H9 (cell line): ENCODE measurements around the gene PTPRQ. TPM values are rescaled to one million over a fixed set of nuclear protein-coding genes. Genes with fewer than 3 reads are reported as not detected.

Source experiments
- DNase-seq: peaks from one replicate; pipeline ENCODE4 v3.0.0-alpha.2; 2017
- H2AFZ ChIP-seq: one replicate; pipeline ENCODE4 v1.6.1; 2013; ENCODE audit warnings: mild to moderate bottlenecking, low read length, control low read depth, moderate library complexity
- H2AK5ac ChIP-seq: 2 replicates; pipeline ENCODE4 v1.6.1; 2013; ENCODE audit warnings: low read length, control low read depth, mixed read lengths; ENCODE audit not compliant: insufficient read length
- H2BK120ac ChIP-seq: one replicate; pipeline ENCODE4 v1.6.1; 2013; ENCODE audit warnings: low read depth, mild to moderate bottlenecking, low read length, control low read depth, inconsistent platforms; ENCODE audit not compliant: poor library complexity, severe bottlenecking
- H2BK12ac ChIP-seq: 2 replicates; pipeline ENCODE4 v1.6.1; 2013; ENCODE audit warnings: low read length, control low read depth, mixed read lengths, low read depth; ENCODE audit not compliant: insufficient read length
- H2BK15ac ChIP-seq: 2 replicates; pipeline ENCODE4 v1.6.1; 2013; ENCODE audit warnings: low read depth, low read length, control low read depth
- H2BK20ac ChIP-seq: one replicate; pipeline ENCODE4 v1.6.1; 2013; ENCODE audit warnings: low read depth, mild to moderate bottlenecking, low read length, control low read depth, inconsistent platforms; ENCODE audit not compliant: poor library complexity, severe bottlenecking
- H2BK5ac ChIP-seq: 2 replicates; pipeline ENCODE4 v1.6.1; 2013; ENCODE audit warnings: low read length, control low read depth, mixed read lengths; ENCODE audit not compliant: insufficient read length
- H3K14ac ChIP-seq: 2 replicates; pipeline ENCODE4 v1.6.1; 2013; ENCODE audit warnings: low read length, control low read depth; ENCODE audit not compliant: insufficient read depth
- H3K18ac ChIP-seq: 2 replicates; pipeline ENCODE4 v1.6.1; 2013; ENCODE audit warnings: low read depth, mild to moderate bottlenecking, mixed read lengths, low read length, control low read depth; ENCODE audit not compliant: insufficient read length
- H3K23ac ChIP-seq: 2 replicates; pipeline ENCODE4 v1.6.1; 2013; ENCODE audit warnings: low read length, control low read depth, mixed read lengths, low read depth; ENCODE audit not compliant: insufficient read length
- H3K23me2 ChIP-seq: 2 replicates; pipeline ENCODE4 v1.6.1; 2013; ENCODE audit warnings: low read depth, mild to moderate bottlenecking, mixed read lengths, low read length, control low read depth; ENCODE audit not compliant: insufficient read length, poor library complexity, severe bottlenecking
- H3K27ac ChIP-seq: 2 replicates; pipeline ENCODE4 v1.5.1; 2013; ENCODE audit warnings: low read length, control low read depth, mixed read lengths, low read depth; ENCODE audit not compliant: insufficient read length
- H3K27me3 ChIP-seq: 2 replicates; pipeline ENCODE4 v1.6.1; 2013; ENCODE audit warnings: low read length, control low read depth, inconsistent platforms; ENCODE audit not compliant: insufficient read depth
- H3K4ac ChIP-seq: 2 replicates; pipeline ENCODE4 v1.6.1; 2013; ENCODE audit warnings: low read depth, mild to moderate bottlenecking, control low read depth, inconsistent platforms, low read length, moderate library complexity
- H3K4me1 ChIP-seq: 2 replicates; pipeline ENCODE4 v1.6.1; 2013; ENCODE audit warnings: low read length, control low read depth, inconsistent platforms; ENCODE audit not compliant: insufficient read depth
- H3K4me2 ChIP-seq: 2 replicates; pipeline ENCODE4 v1.6.1; 2013; ENCODE audit warnings: low read length, control low read depth, mixed read lengths; ENCODE audit not compliant: insufficient read length, insufficient read depth
- H3K56ac ChIP-seq: 2 replicates; pipeline ENCODE4 v1.6.1; 2013; ENCODE audit warnings: low read depth, mild to moderate bottlenecking, mixed read lengths, low read length, control low read depth; ENCODE audit not compliant: insufficient read length
- H3K79me1 ChIP-seq: 2 replicates; pipeline ENCODE4 v1.6.1; 2013; ENCODE audit warnings: low read depth, mild to moderate bottlenecking, moderate library complexity, low read length, control low read depth, inconsistent platforms; ENCODE audit not compliant: insufficient read depth, poor library complexity, severe bottlenecking
- H3K79me2 ChIP-seq: 2 replicates; pipeline ENCODE4 v1.6.1; 2013; ENCODE audit warnings: low read length, control low read depth, inconsistent platforms; ENCODE audit not compliant: insufficient read depth
- H3K9ac ChIP-seq: 2 replicates; pipeline ENCODE4 v1.6.1; 2013; ENCODE audit warnings: low read length, control low read depth, mixed read lengths; ENCODE audit not compliant: insufficient read length; ENCODE audit errors: extremely low read depth
- H3K9me3 ChIP-seq: one replicate; pipeline ENCODE4 v1.6.1; 2013; ENCODE audit warnings: low read depth, low read length, inconsistent platforms; ENCODE audit not compliant: control insufficient read depth
- H3T11ph ChIP-seq: one replicate; pipeline ENCODE4 v1.6.1; 2013; ENCODE audit warnings: mild to moderate bottlenecking, low read length, control low read depth, inconsistent platforms
- H4K20me1 ChIP-seq: one replicate; pipeline ENCODE4 v1.6.1; 2013; ENCODE audit not compliant: control insufficient read depth, insufficient read length, insufficient read depth
- H4K5ac ChIP-seq: 2 replicates; pipeline ENCODE4 v1.6.1; 2013; ENCODE audit warnings: low read depth, mild to moderate bottlenecking, mixed read lengths, low read length, control low read depth; ENCODE audit not compliant: insufficient read length
- H4K8ac ChIP-seq: replicated peaks from 2 replicates; pipeline ENCODE4 v1.6.1; 2013; ENCODE audit warnings: low read length, control low read depth, mixed read lengths, low read depth; ENCODE audit not compliant: insufficient read length
- H4K91ac ChIP-seq: 2 replicates; pipeline ENCODE4 v1.6.1; 2013; ENCODE audit warnings: low read depth, mild to moderate bottlenecking, moderate library complexity, mixed read lengths, low read length, control low read depth; ENCODE audit not compliant: insufficient read length
- H3K27ac Mint-ChIP-seq, 3 experiments: 2 replicates in 2 of 3; 3 replicates in 1 of 3; pipeline ENCODE4 v1.8.0; 2020 to 2021; ENCODE audit warnings: mixed read lengths in 3 of 3, mild to moderate bottlenecking in 1 of 3, moderate library complexity in 1 of 3
- H3K27me3 Mint-ChIP-seq: 2 replicates; pipeline ENCODE4 v1.8.0; 2021; ENCODE audit warnings: low read depth, mild to moderate bottlenecking, moderate library complexity, mixed read lengths
- H3K36me3 Mint-ChIP-seq, 3 experiments: 2 replicates in 2 of 3; 3 replicates in 1 of 3; pipeline ENCODE4 v1.8.0; 2020 to 2021; ENCODE audit warnings: low read depth in 3 of 3, mixed read lengths in 3 of 3; ENCODE audit not compliant: insufficient read depth in 1 of 3
- H3K4me1 Mint-ChIP-seq, 2 experiments: 2 replicates each; pipeline ENCODE4 v1.8.0; 2020; ENCODE audit warnings: mixed read lengths in 2 of 2
- H3K4me3 Mint-ChIP-seq, 2 experiments: 2 replicates in 1 of 2; 3 replicates in 1 of 2; pipeline ENCODE4 v1.8.0; 2020 to 2021; ENCODE audit warnings: mild to moderate bottlenecking in 2 of 2, mixed read lengths in 2 of 2, moderate library complexity in 1 of 2
- H3K9me3 Mint-ChIP-seq, 2 experiments: 2 replicates in 1 of 2; 3 replicates in 1 of 2; pipeline ENCODE4 v1.8.0; 2020; ENCODE audit warnings: mild to moderate bottlenecking in 2 of 2, mixed read lengths in 2 of 2, moderate library complexity in 1 of 2
- CTCF ChIP-seq: fragments of 200-600 bp; sonication (generic); conservative IDR thresholded peaks from 3 replicates; pipeline ENCODE4 v1.8.0; 2021; ENCODE audit warnings: antibody characterized with exemption, mild to moderate bottlenecking
- WGBS: extraction: QIAGEN DNeasy Blood & Tissue Kit; methylation state at CpG from one replicate; pipeline ENCODE4 v1.1.7; 2013; ENCODE audit warnings: missing lambda C conversion rate, low lambda C conversion rate, mixed read lengths; ENCODE audit not compliant: insufficient read length; ENCODE audit errors: extremely low coverage; 5-methylcytosine and 5-hydroxymethylcytosine counted together
- total RNA-seq: library from RNA; stranded (reverse); gene quantifications from 2 replicates; pipeline ENCODE4 v1.2.1, GENCODE V29; 2021

Gene PTPRQ
- total RNA-seq, 1 experiment from 2014 or later: not detected

GRCh38 chr12:80697270-80697887 lies 253.3 kb downstream of the PTPRQ start:
- H4K20me1 ChIP-seq: no peaks in the 10 kb centered on the region
- H3K27ac Mint-ChIP-seq: no peak overlapping the region
- TF ChIP-seq CTCF: no peak

More at GRCh38 chr12:80697270-80697887, 253.3 kb downstream of the PTPRQ start:
- no peak overlapping the region for H3K27ac ChIP-seq
- no peak overlapping the region for H3T11ph ChIP-seq
- WGBS: no CpG with 5 or more reads among the region's 2 CpGs
- Mint-ChIP-seq H3K4me1 (peaks cover 6 to 9% of the 10 kb centered on the region in 2 experiments), H3K27me3 (peaks cover 14% of the 10 kb centered on the region), H3K4me3 (no peak overlapping the region), H3K9me3 (no peaks in the 10 kb centered on the region), H3K36me3 (no peaks in the 10 kb centered on the region)
- H2BK5ac ChIP-seq: no peak overlapping the region
- H4K5ac ChIP-seq: no peak overlapping the region
- no peaks in the 10 kb centered on the region for H3K4me1 ChIP-seq
- H3K9me3 ChIP-seq: no peaks in the 10 kb centered on the region
- H3K4me2 ChIP-seq: no peak overlapping the region
- no peaks in the 10 kb centered on the region for H3K27me3 ChIP-seq
- no peaks in the 10 kb centered on the region for H3K79me2 ChIP-seq
- no peak overlapping the region for H3K56ac ChIP-seq
- H2BK15ac ChIP-seq: no peak overlapping the region
- H2AK5ac ChIP-seq: no peak overlapping the region
- no peak overlapping the region for H3K9ac ChIP-seq
- no peak overlapping the region for H2BK20ac ChIP-seq
- no peak for DNase-seq
- no peaks in the 10 kb centered on the region for H3K79me1 ChIP-seq
- H2BK12ac ChIP-seq: no peak overlapping the region
- no peak overlapping the region for H3K4ac ChIP-seq
- H3K23ac ChIP-seq: no peak overlapping the region
- H3K23me2 ChIP-seq: no peaks in the 10 kb centered on the region
- no peak overlapping the region for H4K91ac ChIP-seq
- no peak overlapping the region for H2BK120ac ChIP-seq
- H2AFZ ChIP-seq: no peak overlapping the region
- no peak overlapping the region for H3K18ac ChIP-seq
- H4K8ac ChIP-seq: no peak overlapping the region
- H3K14ac ChIP-seq: no peak overlapping the region
